ENCODE data around the gene SLC6A17.

GRCh38 chr1:110218137-110218536 lies 67.8 kb downstream of the SLC6A17 start:
- TF ChIP-seq EZH2phosphoT487 (IDR thresholded peaks at IDR 0.05; ENCODE audit: insufficient read depth, low read depth) = no peak
- TF ChIP-seq EZH2 (IDR thresholded peaks at IDR 0.05; ENCODE audit: insufficient read depth, poor library complexity, severe bottlenecking) = no peak
